HG03097 (cell line): ENCODE measurements around the gene CHPF2.

Source experiments
- ATAC-seq: cut with Tn5 transposase; IDR thresholded peaks from one replicate; pipeline ENCODE4 v1.9.1; 2021; ENCODE audit not compliant: unreplicated experiment, low FRiP score

Gene CHPF2

DNA sequence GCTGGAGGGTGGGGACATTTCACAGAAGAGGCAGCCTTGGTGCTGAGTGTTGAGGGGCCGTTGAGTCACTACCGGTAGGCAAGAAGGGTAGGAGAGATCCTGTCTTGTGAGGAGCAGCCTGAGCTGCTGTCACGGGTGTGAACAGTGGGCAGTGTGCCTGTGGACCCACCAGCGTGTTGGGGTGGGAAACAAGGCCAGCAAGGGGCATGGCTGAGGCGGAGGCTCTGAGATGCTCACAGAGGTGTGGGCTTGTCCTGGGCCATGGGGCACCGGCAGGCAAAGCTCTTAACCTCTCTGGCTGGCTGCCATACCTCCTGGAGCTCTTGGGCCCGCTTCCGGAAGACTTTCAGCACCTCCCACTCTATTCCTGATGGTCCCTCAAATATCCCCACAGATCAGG, 49.8 kb downstream of the CHPF2 start:
- no peak for ATAC-seq

DNA sequence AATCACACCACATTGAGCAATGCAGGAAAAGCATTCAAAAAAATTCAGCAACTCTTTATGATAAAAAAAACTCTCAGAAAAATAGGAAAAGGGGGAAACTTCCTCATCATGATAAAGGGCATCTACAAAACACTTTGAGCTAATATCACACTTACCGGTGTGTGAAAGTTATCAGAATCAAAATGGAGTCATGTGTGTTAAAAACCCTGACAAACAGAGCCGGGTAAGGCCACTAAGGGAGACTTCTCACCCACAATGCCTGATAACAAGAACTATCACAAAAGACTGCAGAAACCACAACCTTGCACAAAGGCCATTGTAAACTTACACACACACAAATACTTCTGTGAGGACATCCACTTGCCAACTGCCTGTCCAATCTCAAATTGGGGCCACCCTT, 51.0 kb downstream of the CHPF2 start:
- ATAC-seq, result no peak

DNA sequence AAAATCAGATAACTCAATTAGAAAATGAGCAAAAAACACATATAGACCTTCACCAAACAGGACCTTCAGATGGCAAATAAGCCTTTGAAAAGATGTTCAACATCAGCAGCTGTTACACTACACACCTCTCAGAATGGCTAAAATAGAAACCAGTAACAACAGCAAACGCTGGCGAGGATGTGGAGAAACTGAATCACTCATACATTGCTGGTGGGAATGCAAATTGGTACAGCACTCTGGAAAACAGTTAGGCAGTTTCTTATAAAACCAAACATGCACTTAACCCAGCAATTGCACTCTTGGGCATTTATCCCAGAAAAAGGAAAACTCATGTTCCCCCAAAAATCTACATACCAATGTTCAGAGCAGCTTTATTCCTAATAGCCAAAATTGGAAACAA, 53.9 kb downstream of the CHPF2 start:
- no peak for ATAC-seq
